HL-60 (cell line): Measurements from ENCODE around the gene CTH.

Source experiments
- CTCF ChIP-seq: IDR thresholded peaks from one replicate; pipeline ENCODE4 v1.5.1; 2011; ENCODE audit warnings: low read length, control low read depth, inconsistent platforms; ENCODE audit not compliant: insufficient read depth
- GABPA ChIP-seq: IDR thresholded peaks from 2 replicates; pipeline ENCODE4 v1.6.1; 2012; ENCODE audit warnings: low read depth
- POLR2AphosphoS5 ChIP-seq: IDR thresholded peaks from 2 replicates; pipeline ENCODE4 v1.6.1; 2012; ENCODE audit warnings: low read depth

GRCh38 chr1:70487910-70488665 lies 77.0 kb downstream of the CTH start:
- no peak for TF ChIP-seq POLR2AphosphoS5
- TF ChIP-seq CTCF, result peak; percentile 79
- TF ChIP-seq GABPA, result no peak
